Activated CD8-positive, alpha-beta T cell treated with anti-CD3 and anti-CD28 coated beads, Interleukin-2, amount 10 ng/mL, durations not matched to agents 7 days and 5 days (primary cell): ENCODE results near the gene RFFL. TPM values are rescaled to one million over a fixed set of nuclear protein-coding genes. Genes with fewer than 3 reads are reported as not detected.

Experiments
- ATAC-seq: fragments of 150-1000 bp; cut with Tn5 transposase; one replicate; pipeline ENCODE4 v1.10.0; 2021; ENCODE audit warnings: moderate library complexity
- CTCF ChIA-PET: fragments of 350-600 bp; sonication (Branson Sonifier 250); formaldehyde crosslinking; loops from one replicate; lab custom pipeline; 2021; ENCODE audit warnings: antibody characterized with exemption; lab: Charles Lee
- POLR2A ChIA-PET: fragments of 350-600 bp; sonication (Branson Sonifier 250); formaldehyde crosslinking; loops from one replicate; lab custom pipeline; 2021; ENCODE audit warnings: antibody characterized with exemption; lab: Charles Lee
- DNase-seq: peaks from one replicate; pipeline ENCODE4 v3.0.0-alpha.2; 2020
- H3K27ac Mint-ChIP-seq: one replicate; pipeline ENCODE4 v1.8.0; 2021; ENCODE audit warnings: mild to moderate bottlenecking, mixed read lengths
- H3K27me3 Mint-ChIP-seq: one replicate; pipeline ENCODE4 v1.8.0; 2021; ENCODE audit warnings: low read depth, mixed read lengths
- H3K36me3 Mint-ChIP-seq: one replicate; pipeline ENCODE4 v1.8.0; 2021; ENCODE audit warnings: low read depth, mixed read lengths
- H3K4me1 Mint-ChIP-seq: one replicate; pipeline ENCODE4 v1.8.0; 2021; ENCODE audit warnings: low read depth, mixed read lengths
- H3K4me3 Mint-ChIP-seq: one replicate; pipeline ENCODE4 v1.8.0; 2021; ENCODE audit warnings: mild to moderate bottlenecking, mixed read lengths
- H3K9me3 Mint-ChIP-seq: one replicate; pipeline ENCODE4 v1.8.0; 2022; ENCODE audit warnings: mixed read lengths; ENCODE audit not compliant: insufficient read depth
- total RNA-seq, 2 experiments: library from RNA; stranded (reverse); gene quantifications; one replicate each; pipeline ENCODE4 v1.2.3, GENCODE V29; 2021

Gene RFFL
- total RNA-seq, 2 experiments from 2014 or later: 26.4 to 29.1 TPM

- H3K27ac Mint-ChIP-seq: no peak overlapping the region
- CTCF ChIA-PET: interaction anchor here (0.8 to 4.7 kb wide), 9 partner anchors 9 to 82 kb away, joined by 3 to 30 read pairs (median 6); partner anchors contain the start of genes RAD51D and RFFL
- DNase-seq (no peak), ATAC-seq (no peak)
- H3K4me1 Mint-ChIP-seq: peaks cover 61% of the 10 kb centered on the region
- H3K27me3 Mint-ChIP-seq: no peaks in the 10 kb centered on the region
- H3K4me3 Mint-ChIP-seq: no peak overlapping the region
- no peaks in the 10 kb centered on the region for H3K9me3 Mint-ChIP-seq
- POLR2A ChIA-PET: interaction anchor here (0.9 to 4.0 kb wide), 3 partner anchors 18 to 59 kb away, joined by 3 to 20 read pairs (median 4); partner anchors contain the start of gene RFFL
- H3K36me3 Mint-ChIP-seq: peaks cover 20% of the 10 kb centered on the region
Measured at GRCh38 chr17:35081638-35082037, 18.1 kb upstream of the RFFL start.

GRCh38 chr17:35080536-35080935 lies 17.0 kb upstream of the RFFL start:
- Mint-ChIP-seq H3K36me3 (peaks cover 21% of the 10 kb centered on the region), H3K27me3 (no peaks in the 10 kb centered on the region), H3K4me3 (peak overlapping the region; percentile 29), H3K27ac (peak overlapping the region; percentile 63), H3K9me3 (no peaks in the 10 kb centered on the region), H3K4me1 (peaks cover 57% of the 10 kb centered on the region)
- DNase-seq (peak; percentile 49), ATAC-seq (peak; percentile 73)
- ChIA-PET CTCF (interaction anchor here (0.8 to 4.7 kb wide), 7 partner anchors 9 to 58 kb away, joined by 3 to 30 read pairs (median 6); partner anchors contain the start of genes RAD51D and RFFL), POLR2A (interaction anchor here (1.0 to 4.0 kb wide), 5 partner anchors 9 to 59 kb away, joined by 3 to 20 read pairs (median 4); partner anchors contain the start of genes RAD51D and RFFL)

GRCh38 chr17:35079547-35080423 lies 16.3 kb upstream of the RFFL start:
- POLR2A ChIA-PET: interaction anchor here (0.6 to 4.0 kb wide), 9 partner anchors 8 to 507 kb away, joined by 3 to 20 read pairs (median 4); partner anchors contain the start of genes RAD51D and RFFL

GRCh38 chr17:35076874-35077273 lies 13.4 kb upstream of the RFFL start:
- Mint-ChIP-seq H3K27me3 (no peaks in the 10 kb centered on the region), H3K4me1 (peaks cover 68% of the 10 kb centered on the region), H3K9me3 (no peaks in the 10 kb centered on the region), H3K4me3 (no peak overlapping the region), H3K36me3 (peaks cover 21% of the 10 kb centered on the region), H3K27ac (no peak overlapping the region)
- ChIA-PET POLR2A (interaction anchor here (1.4 kb wide), 1 partner anchor 30 kb away, joined by 7 read pairs; no protein-coding TSS in a partner anchor), CTCF (interaction anchor here (0.7 to 2.0 kb wide), 5 partner anchors 13 to 534 kb away, joined by 3 to 10 read pairs (median 4); partner anchors contain the start of genes RAD51D and RFFL)
- DNase-seq (no peak), ATAC-seq (no peak)

More at GRCh38 chr17:35079547-35080423, 16.3 kb upstream of the RFFL start:
- Mint-ChIP-seq H3K4me3 (no peak overlapping the region), H3K27me3 (no peaks in the 10 kb centered on the region), H3K4me1 (peaks cover 59% of the 10 kb centered on the region), H3K27ac (peak overlapping the region; percentile 63), H3K9me3 (no peaks in the 10 kb centered on the region), H3K36me3 (peaks cover 19% of the 10 kb centered on the region)
- ATAC-seq: no peak
- DNase-seq: no peak
- CTCF ChIA-PET: interaction anchor here (0.7 to 4.7 kb wide), 8 partner anchors 10 to 57 kb away, joined by 3 to 30 read pairs (median 4); partner anchors contain the start of gene RFFL

GRCh38 chr17:35074711-35075707 lies 11.5 kb upstream of the RFFL start:
- peaks cover 51% of the 10 kb centered on the region for H3K4me1 Mint-ChIP-seq
- ATAC-seq: no peak
- CTCF ChIA-PET: interaction anchor here (1.5 to 3.5 kb wide), 3 partner anchors 11 to 44 kb away, joined by 5 to 25 read pairs (median 14); partner anchors contain the start of genes RAD51D and RFFL
- POLR2A ChIA-PET: interaction anchor here (1.4 kb wide), 1 partner anchor 11 kb away, joined by 4 read pairs; no protein-coding TSS in a partner anchor
- H3K27me3 Mint-ChIP-seq: no peaks in the 10 kb centered on the region
- no peak for DNase-seq
- no peaks in the 10 kb centered on the region for H3K9me3 Mint-ChIP-seq
- peaks cover 28% of the 10 kb centered on the region for H3K36me3 Mint-ChIP-seq
- no peak overlapping the region for H3K4me3 Mint-ChIP-seq
- H3K27ac Mint-ChIP-seq: no peak overlapping the region

GRCh38 chr17:35073991-35074627 lies 10.6 kb upstream of the RFFL start:
- ATAC-seq: peak; percentile 31
- ChIA-PET CTCF (interaction anchor here (1.5 to 3.5 kb wide), 4 partner anchors 10 to 75 kb away, joined by 3 to 25 read pairs (median 10); partner anchors contain the start of genes RAD51D and RFFL), POLR2A (interaction anchor here (1.3 to 2.0 kb wide), 2 partner anchors 10 to 51 kb away, joined by 4 to 7 read pairs; partner anchors contain the start of gene RFFL)
- Mint-ChIP-seq H3K27me3 (no peaks in the 10 kb centered on the region), H3K27ac (peak overlapping the region; percentile 66), H3K9me3 (no peaks in the 10 kb centered on the region), H3K4me3 (peak overlapping the region; percentile 2), H3K4me1 (peaks cover 45% of the 10 kb centered on the region), H3K36me3 (peaks cover 21% of the 10 kb centered on the region)
- no peak for DNase-seq

- ChIA-PET CTCF (interaction anchor here (1.0 to 3.5 kb wide), 6 partner anchors 9 to 74 kb away, joined by 3 to 25 read pairs (median 5); partner anchors contain the start of gene RFFL), POLR2A (interaction anchor here (0.6 to 2.0 kb wide), 3 partner anchors 10 to 51 kb away, joined by 3 to 7 read pairs (median 4); partner anchors contain the start of gene RFFL)
- Mint-ChIP-seq H3K36me3 (peaks cover 23% of the 10 kb centered on the region), H3K9me3 (no peaks in the 10 kb centered on the region), H3K27me3 (no peaks in the 10 kb centered on the region), H3K27ac (peak overlapping the region; percentile 66), H3K4me3 (peak overlapping the region; percentile 27), H3K4me1 (peaks cover 50% of the 10 kb centered on the region)
- ATAC-seq (peak; percentile 57), DNase-seq (no peak)
Measured at GRCh38 chr17:35073183-35073790, 9.8 kb upstream of the RFFL start.

DNA sequence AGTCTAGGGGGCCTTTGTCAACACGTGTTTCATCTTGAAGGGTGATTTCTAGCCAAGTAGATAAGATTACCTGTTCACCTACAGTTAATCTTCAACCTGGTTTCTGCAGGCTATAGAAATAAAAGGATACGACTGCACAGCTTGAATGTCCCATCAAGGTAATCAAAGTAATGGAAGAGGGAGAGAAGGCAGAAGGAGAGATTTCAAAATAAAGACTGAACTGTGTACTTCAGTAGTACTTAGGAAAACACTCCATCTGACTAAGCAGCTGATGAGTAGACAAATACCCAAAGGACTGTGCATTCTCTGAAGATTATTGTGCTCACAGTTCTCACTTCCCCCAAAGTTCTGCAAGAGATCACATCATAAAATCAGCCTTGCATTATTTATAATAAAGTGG lies 5.8 kb upstream of the RFFL start:
- ATAC-seq (no peak), DNase-seq (no peak)
- no peaks in the 10 kb centered on the region for H3K27me3 Mint-ChIP-seq
- no peak overlapping the region for H3K4me3 Mint-ChIP-seq
- POLR2A ChIA-PET: interaction anchor here (0.9 to 1.8 kb wide), 2 partner anchors 19 to 47 kb away, joined by 3 to 4 read pairs; no protein-coding TSS in a partner anchor
- H3K27ac Mint-ChIP-seq: no peak overlapping the region
- CTCF ChIA-PET: interaction anchor here (1.0 to 2.7 kb wide), 3 partner anchors 10 to 49 kb away, joined by 3 to 12 read pairs (median 5); no protein-coding TSS in a partner anchor
- H3K4me1 Mint-ChIP-seq: peaks cover 55% of the 10 kb centered on the region
- H3K36me3 Mint-ChIP-seq: peaks cover 17% of the 10 kb centered on the region
- H3K9me3 Mint-ChIP-seq: no peaks in the 10 kb centered on the region

- H3K36me3 Mint-ChIP-seq: peaks cover 17% of the 10 kb centered on the region
- peaks cover 54% of the 10 kb centered on the region for H3K4me1 Mint-ChIP-seq
- no peak overlapping the region for H3K4me3 Mint-ChIP-seq
- H3K9me3 Mint-ChIP-seq: no peaks in the 10 kb centered on the region
- ATAC-seq (no peak), DNase-seq (no peak)
- CTCF ChIA-PET: interaction anchor here (0.9 to 2.7 kb wide), 3 partner anchors 14 to 22 kb away, joined by 4 to 12 read pairs (median 4); no protein-coding TSS in a partner anchor
- no peak overlapping the region for H3K27ac Mint-ChIP-seq
- H3K27me3 Mint-ChIP-seq: no peaks in the 10 kb centered on the region
- POLR2A ChIA-PET: interaction anchor here (0.9 kb wide), 1 partner anchor 20 kb away, joined by 3 read pairs; no protein-coding TSS in a partner anchor
Measured at GRCh38 chr17:35068249-35068648, 4.7 kb upstream of the RFFL start.
